ENCODE data around the gene ATP6V1E1.

Gene ATP6V1E1

DNA sequence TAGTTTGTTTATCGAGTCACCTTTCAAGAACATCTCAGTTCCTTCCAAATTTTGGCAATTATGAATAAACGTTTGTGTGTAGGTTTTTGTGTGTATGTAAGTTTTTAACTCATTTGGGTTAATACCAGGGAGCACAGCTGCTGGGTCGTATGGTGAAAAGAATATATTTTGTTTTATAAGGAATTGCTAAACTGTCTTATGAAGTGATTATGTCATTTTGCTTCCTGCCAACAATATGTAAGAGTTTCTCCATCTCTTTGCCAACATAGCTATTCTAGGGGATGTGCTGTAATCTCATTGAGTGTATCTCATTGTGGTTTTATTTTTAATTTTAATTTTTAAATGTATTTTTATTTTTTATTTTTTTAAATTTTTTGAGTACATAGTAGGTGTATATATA is 37.3 kb upstream of the ATP6V1E1 start:
- TF ChIP-seq, protein P1, sequence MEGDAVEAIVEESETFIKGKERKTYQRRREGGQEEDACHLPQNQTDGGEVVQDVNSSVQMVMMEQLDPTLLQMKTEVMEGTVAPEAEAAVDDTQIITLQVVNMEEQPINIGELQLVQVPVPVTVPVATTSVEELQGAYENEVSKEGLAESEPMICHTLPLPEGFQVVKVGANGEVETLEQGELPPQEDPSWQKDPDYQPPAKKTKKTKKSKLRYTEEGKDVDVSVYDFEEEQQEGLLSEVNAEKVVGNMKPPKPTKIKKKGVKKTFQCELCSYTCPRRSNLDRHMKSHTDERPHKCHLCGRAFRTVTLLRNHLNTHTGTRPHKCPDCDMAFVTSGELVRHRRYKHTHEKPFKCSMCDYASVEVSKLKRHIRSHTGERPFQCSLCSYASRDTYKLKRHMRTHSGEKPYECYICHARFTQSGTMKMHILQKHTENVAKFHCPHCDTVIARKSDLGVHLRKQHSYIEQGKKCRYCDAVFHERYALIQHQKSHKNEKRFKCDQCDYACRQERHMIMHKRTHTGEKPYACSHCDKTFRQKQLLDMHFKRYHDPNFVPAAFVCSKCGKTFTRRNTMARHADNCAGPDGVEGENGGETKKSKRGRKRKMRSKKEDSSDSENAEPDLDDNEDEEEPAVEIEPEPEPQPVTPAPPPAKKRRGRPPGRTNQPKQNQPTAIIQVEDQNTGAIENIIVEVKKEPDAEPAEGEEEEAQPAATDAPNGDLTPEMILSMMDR (conservative IDR thresholded peaks at IDR 0.05; ENCODE audit: low read depth, low read length) = no peak
- H3K4me1 ChIP-seq (ENCODE audit: low read depth, poor library complexity, severe bottlenecking) = no peaks in the 10 kb centered on the region
- peaks cover 3% of the 10 kb centered on the region; the same call in 1 of the 2 replicates for H3K36me3 ChIP-seq (ENCODE audit: insufficient read depth)

DNA sequence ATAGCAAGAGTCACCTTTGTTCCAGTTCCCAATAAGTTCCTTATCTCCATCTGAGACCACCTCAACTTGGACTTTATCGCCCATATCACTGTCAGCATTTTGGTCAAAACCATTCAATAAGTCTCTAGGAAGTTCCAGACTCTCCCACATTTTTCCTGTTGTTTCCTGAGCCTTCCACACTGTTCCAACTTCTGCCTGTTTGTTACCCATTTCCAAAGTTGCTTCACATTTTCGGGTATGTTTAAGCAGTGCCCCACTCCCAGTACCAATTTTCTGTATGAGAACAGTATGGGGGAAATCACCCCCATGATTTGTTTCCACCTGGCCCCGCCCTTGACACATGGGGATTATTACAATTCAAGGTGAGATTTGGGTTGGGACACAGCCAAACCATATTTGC is 36.7 kb upstream of the ATP6V1E1 start:
- Histone ChIP-seq H3K9ac (no peak overlapping the region), H2AFZ (ENCODE audit: low read depth) (no peak overlapping the region), H3K36me3 (ENCODE audit: insufficient read depth) (peaks cover 3% of the 10 kb centered on the region; the same call in 1 of the 2 replicates), H3K4me2 (no peak overlapping the region), H3K27ac (no peak overlapping the region), H4K20me1 (ENCODE audit: insufficient read depth) (no peaks in the 10 kb centered on the region), H3K4me1 (ENCODE audit: low read depth, poor library complexity, severe bottlenecking) (no peaks in the 10 kb centered on the region), H3K79me2 (ENCODE audit: insufficient read depth, low read depth) (0 out of 2 replicates have a peak, but pooled peaks cover 8% of the 10 kb centered on the region), H3K27me3 (ENCODE audit: insufficient read depth, low read depth) (no peaks in the 10 kb centered on the region), H3K4me3 (IDR thresholded peaks at IDR 0.05; ENCODE audit: insufficient read depth, low read depth, low read length) (no peak overlapping the region)
- TF ChIP-seq, protein P1 (conservative IDR thresholded peaks at IDR 0.05; ENCODE audit: low read depth, low read length) = no peak

More for the DNA sequence above, 37.3 kb upstream of the ATP6V1E1 start:
- H3K79me2 ChIP-seq (ENCODE audit: insufficient read depth, low read depth) = 0 out of 2 replicates have a peak, but pooled peaks cover 8% of the 10 kb centered on the region
- no peaks in the 10 kb centered on the region for H4K20me1 ChIP-seq (ENCODE audit: insufficient read depth)
- no peak overlapping the region for H3K9ac ChIP-seq
- H3K4me3 ChIP-seq (IDR thresholded peaks at IDR 0.05; ENCODE audit: insufficient read depth, low read depth, low read length) = no peak overlapping the region
- no peak overlapping the region for H2AFZ ChIP-seq (ENCODE audit: low read depth)
- H3K27ac ChIP-seq = no peak overlapping the region
- H3K27me3 ChIP-seq (ENCODE audit: insufficient read depth, low read depth) = no peaks in the 10 kb centered on the region
- no peak overlapping the region for H3K4me2 ChIP-seq

GRCh38 chr22:17664414-17665055 is 36.0 kb upstream of the ATP6V1E1 start:
- Histone ChIP-seq H2AFZ (ENCODE audit: low read depth) (no peak overlapping the region), H3K4me1 (ENCODE audit: low read depth, poor library complexity, severe bottlenecking) (no peaks in the 10 kb centered on the region), H3K36me3 (ENCODE audit: insufficient read depth) (peaks cover 3% of the 10 kb centered on the region; the same call in 1 of the 2 replicates), H3K79me2 (ENCODE audit: insufficient read depth, low read depth) (0 out of 2 replicates have a peak, but pooled peaks cover 8% of the 10 kb centered on the region), H3K4me3 (IDR thresholded peaks at IDR 0.05; ENCODE audit: insufficient read depth, low read depth, low read length) (no peak overlapping the region), H4K20me1 (ENCODE audit: insufficient read depth) (no peaks in the 10 kb centered on the region), H3K9ac (no peak overlapping the region), H3K4me2 (no peak overlapping the region), H3K27ac (no peak overlapping the region), H3K27me3 (ENCODE audit: insufficient read depth, low read depth) (no peaks in the 10 kb centered on the region)
- TF ChIP-seq, protein P1 (conservative IDR thresholded peaks at IDR 0.05; ENCODE audit: low read depth, low read length) = no peak

GRCh38 chr22:17656870-17657395 is 28.4 kb upstream of the ATP6V1E1 start:
- H3K27ac ChIP-seq = no peak overlapping the region
- H3K36me3 ChIP-seq (ENCODE audit: insufficient read depth) = no peaks in the 10 kb centered on the region; the same call in 1 of the 2 replicates
- H3K4me2 ChIP-seq = no peak overlapping the region
- H3K4me3 ChIP-seq (IDR thresholded peaks at IDR 0.05; ENCODE audit: insufficient read depth, low read depth, low read length) = no peak overlapping the region
- H3K4me1 ChIP-seq (ENCODE audit: low read depth, poor library complexity, severe bottlenecking) = no peaks in the 10 kb centered on the region
- H3K79me2 ChIP-seq (ENCODE audit: insufficient read depth, low read depth) = no peaks in the 10 kb centered on the region
- no peaks in the 10 kb centered on the region for H3K27me3 ChIP-seq (ENCODE audit: insufficient read depth, low read depth)
- H3K9ac ChIP-seq = no peak overlapping the region
- H4K20me1 ChIP-seq (ENCODE audit: insufficient read depth) = no peaks in the 10 kb centered on the region
- TF ChIP-seq, protein P1 (conservative IDR thresholded peaks at IDR 0.05; ENCODE audit: low read depth, low read length) = no peak
- no peak overlapping the region for H2AFZ ChIP-seq (ENCODE audit: low read depth)

Data from KMS-11 (cell line).